SU-DHL-6 (cell line): ENCODE results near the gene EFHC2.

Source experiments
- CTCF ChIP-seq: fragments of 200-600 bp; sonication (generic); IDR thresholded peaks from one replicate; pipeline ENCODE4 v1.5.1; 2017; ENCODE audit warnings: antibody characterized with exemption, mild to moderate bottlenecking, low read length, moderate library complexity; ENCODE audit not compliant: insufficient read depth, poor library complexity, severe bottlenecking
- EZH2phosphoT487 ChIP-seq: fragments of 200-600 bp; sonication (generic), shearing (Covaris generic); conservative IDR thresholded peaks from 2 replicates; pipeline ENCODE4 v1.6.1; 2018; ENCODE audit warnings: mild to moderate bottlenecking, antibody characterized with exemption, low read length, moderate library complexity, mixed read lengths

DNA sequence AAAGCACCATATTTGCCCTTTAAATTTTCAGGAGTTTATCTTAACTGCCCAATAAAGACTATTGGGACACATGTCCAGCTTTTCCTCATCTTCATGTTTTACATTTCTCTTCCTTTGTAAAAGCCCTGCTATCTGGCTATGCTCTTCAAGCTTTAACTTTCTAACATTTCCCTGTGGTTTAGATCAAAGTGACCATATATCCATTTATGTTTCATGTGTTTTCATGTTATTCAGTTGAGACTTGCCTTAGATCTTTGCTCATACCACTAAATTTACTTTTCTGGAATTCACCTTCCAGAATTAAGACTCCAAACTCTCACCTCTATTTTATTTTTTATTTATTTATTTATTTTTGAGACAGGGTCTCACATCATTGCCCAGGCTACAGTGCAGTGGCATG lies 78.5 kb downstream of the EFHC2 start:
- no peak for TF ChIP-seq EZH2phosphoT487
- TF ChIP-seq CTCF: no peak
